TTC549 (cell line): Measurements from ENCODE around the gene PRG3.
"Not testable (repeated sequence)": the region's sequence is repeated elsewhere in the genome, so short reads cannot be mapped to it uniquely, and the experiment has no call there.

Experiments
- FAIRE-seq: peaks from 2 replicates; lab custom pipeline; 2012; peaks lifted over from hg19 to GRCh38; lab: Jason Lieb, UNC

The PRG3 gene

DNA sequence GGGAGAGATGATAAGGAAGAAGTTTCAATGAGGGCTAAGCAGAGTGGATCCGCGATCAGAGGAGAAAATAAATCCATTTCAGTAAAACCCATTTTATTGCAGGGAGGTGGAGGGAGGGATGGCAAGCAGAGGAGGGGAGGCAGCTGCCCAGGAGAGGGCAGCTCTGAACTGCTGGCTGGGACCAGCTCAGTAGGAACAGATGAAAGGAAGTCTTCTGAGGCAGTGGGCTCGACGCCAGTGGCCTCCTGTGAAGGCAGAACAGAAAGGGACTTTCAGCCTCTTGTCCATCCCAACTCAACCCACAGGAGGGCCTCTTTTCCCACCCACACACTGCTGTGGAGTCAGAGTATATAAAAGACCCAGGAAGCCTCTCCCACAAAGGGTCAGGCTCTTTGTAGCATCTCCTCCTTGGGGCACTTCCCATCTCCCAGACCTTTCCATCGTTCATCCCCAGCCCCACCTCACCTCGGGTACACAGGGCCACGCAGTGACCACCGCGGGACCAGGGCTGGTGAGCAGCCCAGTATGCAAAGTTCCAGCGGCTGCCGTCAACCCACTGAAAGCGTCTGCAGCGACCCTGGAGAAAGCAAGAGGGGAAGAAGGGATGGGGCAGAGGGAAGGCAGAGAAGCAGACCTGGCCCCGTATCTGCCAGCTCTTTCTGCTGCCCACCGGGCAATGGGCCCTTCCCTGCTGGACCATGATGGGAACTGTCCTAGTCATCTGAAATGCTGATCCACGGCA lies 6.5 kb upstream of the PRG3 start:
- FAIRE-seq = no peak

DNA sequence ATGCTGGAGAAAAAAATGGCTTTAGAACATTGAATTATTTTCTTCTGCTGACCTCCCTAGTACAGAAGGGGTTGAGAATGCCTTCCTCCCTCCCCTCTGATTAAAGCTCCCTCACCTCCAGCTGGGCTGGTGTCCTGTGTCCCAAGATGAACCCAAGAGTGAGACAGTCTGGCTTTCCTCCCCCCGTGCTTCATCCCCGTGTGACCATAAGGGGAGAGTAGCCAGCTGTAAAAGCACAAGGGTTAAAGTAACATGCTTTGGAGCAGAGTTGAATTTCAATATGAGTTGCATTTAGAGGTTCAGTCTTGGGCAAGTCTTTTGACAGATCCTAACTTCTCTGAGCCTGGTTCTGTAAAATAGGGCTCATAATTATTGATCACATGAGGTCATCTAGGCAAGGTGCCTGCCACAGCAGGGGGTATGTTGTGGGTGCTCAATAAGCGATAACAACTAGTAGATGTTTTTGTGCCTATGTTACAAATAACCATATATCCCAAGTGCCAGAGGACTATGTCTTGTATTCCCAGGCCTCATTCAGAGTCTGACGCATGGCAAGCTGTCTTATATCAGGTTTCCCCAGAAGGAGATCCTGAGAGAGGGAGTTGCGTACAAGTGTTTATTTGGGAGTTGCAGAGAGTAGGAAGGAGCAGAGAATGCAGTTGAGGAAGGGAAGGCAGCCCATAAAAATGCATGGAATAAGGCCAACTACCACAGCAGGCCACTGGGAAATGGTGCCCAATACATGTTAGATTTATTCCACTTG lies 5.4 kb upstream of the PRG3 start:
- no peak for FAIRE-seq

DNA sequence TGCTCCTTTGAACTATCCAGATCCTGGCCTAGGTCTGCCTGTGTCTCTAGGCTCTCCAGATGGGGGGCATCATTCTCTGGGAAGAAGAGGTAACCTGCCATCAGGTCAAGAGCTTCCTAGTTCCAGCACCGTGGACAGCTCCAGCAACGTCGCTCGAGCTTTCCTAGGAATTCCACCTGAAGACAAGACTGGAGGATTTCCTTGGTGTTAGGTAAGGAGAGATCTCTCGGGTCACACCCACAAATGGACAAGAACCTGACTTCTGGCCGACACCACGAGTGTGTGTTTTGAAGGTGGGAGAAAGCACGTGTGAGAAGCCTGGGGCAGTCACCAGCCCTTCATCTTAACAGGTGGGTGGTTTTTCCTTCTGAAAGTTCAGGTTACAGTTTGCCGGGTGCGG lies 1.2 kb downstream of the PRG3 start:
- FAIRE-seq = no peak

DNA sequence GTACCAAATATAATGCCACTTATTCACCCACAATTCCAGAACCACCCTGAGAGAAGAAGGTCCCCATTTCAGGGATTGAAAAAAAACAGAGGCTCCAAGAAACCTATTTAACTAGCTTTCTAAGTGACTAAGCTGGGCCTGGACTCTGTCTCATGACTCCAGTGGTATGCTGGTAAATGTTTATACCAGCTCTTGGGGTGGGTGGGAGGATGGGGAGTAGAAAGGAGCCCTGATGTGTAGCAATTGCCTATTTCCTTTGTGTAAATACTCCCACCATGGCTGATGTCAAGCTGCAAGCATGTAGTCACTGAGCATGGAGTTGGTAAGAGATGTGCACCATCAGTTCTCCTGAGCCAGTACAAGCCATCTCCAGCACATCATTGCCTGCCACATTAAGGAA lies 2.8 kb downstream of the PRG3 start:
- FAIRE-seq = no peak

DNA sequence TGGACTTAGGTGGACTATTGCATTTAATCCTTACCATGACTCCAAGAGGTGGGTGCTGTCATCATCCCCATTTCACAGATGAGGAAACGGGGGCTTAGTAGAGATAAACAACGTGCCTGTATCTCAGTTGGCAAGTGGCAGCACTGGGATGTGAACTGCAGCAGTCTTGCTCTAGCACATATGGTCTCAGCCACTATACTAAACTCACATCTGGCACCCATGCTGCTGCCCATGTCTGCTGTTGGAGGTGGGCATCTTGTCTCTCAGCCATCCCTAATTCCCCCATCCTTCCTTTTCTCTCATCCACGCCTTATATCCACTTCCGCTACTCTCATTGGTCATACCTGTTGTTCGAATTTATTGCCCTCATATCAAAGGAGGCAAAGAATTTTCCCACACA lies 3.8 kb downstream of the PRG3 start:
- FAIRE-seq = no peak

DNA sequence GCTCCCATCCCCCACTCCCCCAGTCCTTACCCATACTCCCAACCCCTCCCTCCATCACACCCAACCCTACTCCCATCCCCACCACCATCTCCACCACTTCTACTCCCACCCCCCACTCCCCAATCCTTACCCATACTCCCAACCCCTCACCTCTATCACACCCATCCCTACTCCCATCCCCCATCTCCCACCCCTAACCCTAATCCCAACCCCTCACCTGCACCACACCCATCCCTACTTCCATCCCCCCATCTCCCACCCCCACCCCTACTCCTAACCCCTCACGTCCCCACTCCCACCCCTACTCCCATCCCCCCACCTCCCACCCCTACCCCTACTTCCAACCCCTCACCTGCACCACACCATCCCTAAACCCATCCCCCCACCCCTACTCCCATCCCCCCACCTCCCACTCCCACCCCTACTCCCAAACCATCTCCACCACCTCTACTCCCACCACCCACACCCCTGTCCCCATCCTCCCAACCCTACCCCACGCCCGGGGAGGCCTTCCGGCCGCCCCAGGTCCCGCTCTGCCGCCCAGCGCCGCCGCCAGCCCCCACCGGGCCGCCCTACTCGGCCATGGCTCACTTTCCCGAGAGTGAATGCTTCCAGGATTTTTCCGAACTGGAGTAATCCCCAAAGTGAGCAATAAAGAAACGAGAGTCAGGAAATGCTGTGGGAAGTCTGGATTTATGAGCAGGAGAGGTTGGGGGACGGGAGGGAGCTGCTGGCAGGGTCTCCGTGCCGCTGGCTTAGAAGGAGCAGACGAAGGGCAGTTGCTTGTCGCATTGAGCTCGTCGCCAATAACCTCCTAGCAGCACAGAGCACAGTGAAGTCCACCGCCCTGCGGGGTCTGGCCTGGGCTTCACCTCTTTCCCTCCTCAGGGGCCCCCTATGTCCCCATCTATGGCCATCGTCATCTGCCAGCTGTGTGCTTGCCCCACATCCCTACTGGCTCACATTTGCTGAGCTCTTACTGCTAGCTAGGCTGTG lies 4.6 kb downstream of the PRG3 start:
- no peak for FAIRE-seq

DNA sequence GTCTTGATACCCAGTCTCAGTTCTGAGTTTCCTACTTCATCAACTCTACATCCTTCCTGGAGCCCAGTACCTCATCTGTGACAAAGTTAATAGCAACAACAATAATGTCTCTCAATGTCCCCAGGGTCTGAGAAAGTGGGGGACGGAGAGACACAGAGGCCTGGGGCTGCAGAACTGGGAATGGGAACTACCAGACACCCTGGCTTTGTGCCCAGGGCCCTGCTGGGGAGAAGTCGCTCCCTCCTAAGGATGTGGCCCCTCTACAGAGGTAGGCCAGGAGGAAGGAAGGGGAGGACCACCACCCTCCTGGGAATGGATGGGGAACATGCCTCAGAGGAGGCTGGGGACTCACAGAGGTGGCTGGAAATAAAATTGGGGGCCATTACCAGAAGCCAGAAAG lies 5.5 kb downstream of the PRG3 start:
- no peak for FAIRE-seq

DNA sequence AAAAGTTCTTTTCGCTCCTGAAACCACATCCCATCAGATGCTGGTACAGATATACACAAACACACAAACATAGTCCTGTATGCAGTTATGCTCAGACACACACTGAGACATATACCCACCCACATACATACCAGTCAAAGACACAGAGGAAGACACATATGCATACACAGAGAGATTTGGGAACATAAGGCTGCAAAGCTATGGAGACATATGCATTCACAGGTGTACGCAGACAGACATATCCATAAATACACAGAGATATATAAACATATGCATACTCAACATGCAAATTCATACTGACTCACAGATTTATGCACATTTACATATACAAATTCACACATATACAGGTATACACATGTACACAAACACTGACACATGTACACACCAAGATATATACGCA lies 6.0 kb downstream of the PRG3 start:
- FAIRE-seq = no peak

DNA sequence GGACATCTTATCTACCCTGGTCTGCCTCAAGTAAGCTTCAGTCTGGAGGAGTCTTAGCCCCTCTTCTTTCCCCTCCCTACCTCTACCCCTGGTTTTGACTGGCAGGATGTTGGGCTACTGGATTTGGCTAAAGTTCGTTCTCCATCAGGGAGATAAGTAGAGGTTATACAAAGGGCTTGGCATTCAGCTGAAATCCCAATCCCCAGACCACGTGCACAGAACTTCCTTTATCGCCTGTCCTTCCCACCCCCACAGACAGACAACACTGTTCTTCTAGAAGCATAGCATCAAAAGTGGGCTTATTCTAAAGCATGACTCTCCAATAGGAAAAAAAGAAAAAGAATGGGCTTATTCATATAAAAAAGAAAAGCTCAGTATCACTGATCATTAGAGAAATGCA lies 7.8 kb downstream of the PRG3 start:
- FAIRE-seq = no peak

DNA sequence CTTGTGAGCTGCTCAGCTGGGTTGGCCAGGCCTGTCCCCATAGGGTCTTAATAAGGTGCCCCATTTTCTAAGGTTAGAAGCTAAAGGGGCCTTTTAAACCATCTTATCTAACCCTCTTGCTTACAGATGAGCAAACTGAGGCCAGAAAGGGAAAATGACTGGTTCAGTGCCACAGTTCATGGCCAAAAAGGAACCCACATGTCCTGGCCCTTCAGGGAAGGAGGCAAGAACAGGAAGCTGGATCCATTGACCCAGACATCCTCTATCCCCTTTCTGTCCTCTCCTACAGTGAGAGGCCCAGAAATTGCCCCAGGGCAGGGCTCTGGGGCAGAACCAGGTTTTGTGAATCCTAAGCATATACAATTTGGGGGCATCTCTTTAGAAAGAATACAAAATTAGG lies 10.0 kb downstream of the PRG3 start:
- FAIRE-seq = no peak

DNA sequence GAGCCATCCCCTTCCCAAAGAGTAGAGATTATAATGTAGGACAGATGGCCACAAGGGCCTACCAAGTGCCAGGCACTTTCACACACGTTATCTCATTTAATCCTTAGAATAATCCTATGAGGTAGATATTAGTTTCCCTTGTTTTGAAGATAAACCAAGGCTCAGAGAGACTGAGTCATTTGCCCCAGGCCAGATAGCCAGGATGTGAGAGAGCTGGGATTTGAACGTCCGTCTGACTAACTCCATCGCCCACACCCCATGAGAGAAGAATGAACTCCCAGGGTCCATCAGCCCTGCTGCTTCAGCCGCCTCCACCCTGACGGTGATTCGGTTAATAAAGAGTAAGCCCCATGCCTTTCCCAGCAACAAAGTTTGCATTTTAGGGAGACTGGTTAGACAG lies 10.7 kb downstream of the PRG3 start:
- no peak for FAIRE-seq

DNA sequence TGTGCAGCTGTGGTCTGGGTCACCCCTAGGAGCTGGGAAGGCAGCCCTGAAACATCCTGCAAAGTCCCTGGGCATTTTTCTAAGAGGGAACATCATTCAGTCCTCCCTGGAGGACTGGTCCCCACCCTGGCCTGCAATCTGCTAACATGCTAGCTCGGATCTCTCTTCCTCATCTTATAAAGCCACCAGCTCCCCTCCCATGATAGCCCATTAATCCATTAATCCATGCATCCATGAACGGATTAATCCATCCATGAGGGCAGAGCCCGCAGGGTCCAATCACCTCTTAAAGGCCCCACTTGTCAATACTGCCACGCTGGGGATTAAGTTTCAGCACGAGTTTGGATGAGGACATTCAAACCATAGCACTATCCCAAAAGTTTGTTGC lies 12.1 kb downstream of the PRG3 start:
- no peak for FAIRE-seq

DNA sequence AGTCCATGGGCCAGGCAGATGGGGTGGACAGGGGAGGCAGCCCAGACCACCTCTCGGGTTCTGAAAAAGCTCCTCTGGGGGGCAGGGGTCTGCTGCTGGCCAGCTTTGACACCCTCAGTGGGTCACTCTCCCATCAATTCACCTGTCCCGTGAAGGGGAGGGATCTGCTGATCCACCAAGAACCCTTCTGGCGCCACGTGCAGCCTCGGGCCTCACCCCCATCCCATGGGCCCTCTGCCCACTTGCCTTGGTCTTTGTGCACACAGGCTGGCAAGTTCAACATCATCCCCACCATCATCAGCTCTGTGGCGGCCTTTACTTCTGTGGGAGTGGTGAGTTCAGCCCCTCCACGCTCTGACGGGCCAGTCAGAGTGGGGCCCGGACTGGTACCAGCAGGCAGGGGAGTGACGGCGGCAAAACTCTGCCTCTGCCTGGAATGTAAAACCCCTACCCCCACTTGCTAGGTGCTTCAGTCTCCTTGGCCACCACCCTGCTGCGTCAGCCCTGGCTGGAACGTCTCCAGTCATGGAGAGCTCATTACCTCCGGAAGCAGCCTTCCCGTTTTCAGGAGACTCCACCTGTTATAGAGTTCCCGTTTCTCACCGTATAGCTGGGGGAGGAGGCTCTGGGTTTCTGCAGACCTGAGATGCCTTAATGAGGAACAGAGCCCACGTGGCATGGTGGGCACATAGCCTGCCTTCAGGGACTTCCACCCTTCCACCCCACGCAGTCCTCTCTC lies 12.7 kb downstream of the PRG3 start:
- FAIRE-seq = no peak

DNA sequence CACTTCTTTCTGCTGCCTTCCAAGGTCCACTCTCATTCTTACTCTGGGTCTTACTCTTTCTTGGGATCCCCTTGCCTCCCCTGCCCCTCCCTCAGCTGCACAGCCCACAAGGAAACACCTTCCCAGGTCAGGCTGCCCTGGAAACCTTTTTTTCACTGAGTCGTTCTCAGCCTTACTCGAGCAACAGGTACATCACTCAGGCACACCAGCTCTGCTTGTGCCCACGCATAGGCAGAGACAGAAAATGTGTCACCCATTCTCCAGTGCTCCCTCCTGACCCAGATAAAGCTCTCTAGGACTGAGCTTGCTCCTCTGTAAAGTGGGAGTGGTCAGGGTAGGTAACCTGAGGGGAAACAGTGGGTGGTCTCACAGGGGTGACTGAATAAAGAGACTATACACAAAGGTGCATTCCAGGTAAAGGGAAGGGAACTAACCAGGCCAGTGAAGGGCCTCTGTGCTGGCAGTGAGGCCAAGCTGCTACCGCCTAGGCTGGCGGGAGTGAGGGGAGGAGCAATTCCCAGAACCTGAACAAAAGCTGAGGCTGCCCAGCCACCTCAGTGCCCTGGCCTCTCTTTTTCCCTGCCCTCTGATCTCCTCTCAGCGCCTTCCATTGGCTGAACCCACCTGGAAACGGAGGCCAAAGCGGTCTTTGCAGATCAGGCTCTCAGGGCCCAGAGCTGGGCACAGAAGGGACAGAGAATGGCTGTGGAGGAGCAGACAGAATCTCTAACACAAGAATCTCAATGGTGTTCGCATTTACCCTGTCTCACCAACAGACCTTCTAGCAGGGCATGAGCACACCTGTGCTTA lies 15.9 kb downstream of the PRG3 start:
- no peak for FAIRE-seq

DNA sequence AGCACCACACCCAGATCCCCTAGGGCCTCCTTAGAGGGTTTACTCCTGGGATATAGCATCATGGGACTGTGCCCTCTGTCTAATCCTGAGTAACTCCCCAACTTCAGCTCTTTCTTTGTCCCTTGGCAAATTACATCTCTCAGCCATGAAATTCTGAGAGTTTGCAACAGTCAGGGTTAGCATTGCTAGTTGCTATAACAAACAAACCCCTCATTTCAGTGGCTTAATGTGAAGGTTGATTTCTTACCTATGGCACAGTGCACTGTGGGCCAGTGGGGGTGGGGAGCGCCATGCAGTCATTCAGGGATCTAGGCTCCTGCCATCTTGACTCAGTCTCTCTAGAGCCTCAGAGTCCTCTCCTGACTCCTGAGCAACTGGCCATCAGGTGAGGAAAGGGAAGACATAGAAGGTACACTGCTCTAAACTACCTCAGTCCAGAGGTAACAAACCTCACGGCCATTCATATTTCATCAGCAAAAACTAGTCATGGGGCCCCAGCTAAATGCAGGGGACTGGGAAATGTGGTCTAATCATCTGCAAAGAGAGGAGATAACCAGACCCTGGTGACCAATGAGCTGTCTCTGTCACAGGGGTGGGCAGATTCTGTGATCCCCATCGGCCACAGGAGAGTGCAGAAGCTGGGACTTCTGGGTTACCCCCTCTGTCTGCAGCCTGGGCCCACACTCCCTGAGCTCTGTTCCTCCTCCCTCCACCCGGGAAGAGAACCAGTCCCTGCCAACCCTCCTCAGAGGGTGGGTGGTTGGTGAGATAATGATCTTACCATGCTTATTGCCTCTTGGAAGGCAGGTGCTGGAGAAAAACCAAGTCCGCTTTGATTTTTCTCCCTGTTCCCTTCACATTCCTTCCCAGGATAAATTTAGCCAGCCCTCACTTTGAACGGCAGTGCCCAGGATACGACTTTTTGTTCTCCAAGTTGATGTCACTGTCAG lies 17.5 kb downstream of the PRG3 start:
- no peak for FAIRE-seq

DNA sequence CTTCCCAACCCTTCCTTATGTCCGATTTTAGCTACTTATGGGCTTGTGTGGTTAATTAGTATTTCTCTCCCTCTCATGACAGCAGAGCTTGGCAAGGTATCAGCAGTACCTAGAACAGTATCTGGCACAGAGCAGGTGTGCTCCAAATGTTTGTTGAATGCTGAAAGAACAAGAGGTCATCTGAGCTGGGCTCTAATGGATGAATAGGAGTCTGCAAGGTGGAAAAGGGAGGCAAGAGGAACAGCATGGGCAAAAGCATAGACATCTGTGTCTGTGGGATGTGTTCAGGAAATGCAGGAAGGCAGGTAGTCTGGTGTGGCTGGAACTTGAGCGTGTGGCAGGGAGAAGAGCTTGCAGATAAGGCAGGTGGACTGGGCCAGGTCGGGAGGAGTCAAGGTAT lies 19.0 kb downstream of the PRG3 start:
- FAIRE-seq = no peak

DNA sequence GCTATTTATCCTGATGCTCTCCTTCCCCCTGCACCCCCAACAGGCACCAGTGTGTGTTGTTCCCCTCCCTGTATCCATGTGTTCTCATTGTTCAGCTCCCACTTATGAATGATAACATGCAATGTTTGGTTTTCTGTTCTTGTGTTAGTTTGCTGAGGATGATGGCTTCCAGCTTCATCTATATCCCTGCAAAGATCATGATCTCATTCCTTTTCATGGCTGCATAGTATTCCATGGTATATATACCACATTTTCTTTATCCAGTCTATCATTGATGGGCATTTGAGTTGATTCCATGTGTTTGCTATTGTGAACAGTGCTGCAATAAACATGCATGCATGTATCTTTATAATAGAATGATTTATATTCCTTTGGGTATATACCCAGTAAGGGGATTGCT lies 19.5 kb downstream of the PRG3 start:
- not testable (repeated sequence) for FAIRE-seq

DNA sequence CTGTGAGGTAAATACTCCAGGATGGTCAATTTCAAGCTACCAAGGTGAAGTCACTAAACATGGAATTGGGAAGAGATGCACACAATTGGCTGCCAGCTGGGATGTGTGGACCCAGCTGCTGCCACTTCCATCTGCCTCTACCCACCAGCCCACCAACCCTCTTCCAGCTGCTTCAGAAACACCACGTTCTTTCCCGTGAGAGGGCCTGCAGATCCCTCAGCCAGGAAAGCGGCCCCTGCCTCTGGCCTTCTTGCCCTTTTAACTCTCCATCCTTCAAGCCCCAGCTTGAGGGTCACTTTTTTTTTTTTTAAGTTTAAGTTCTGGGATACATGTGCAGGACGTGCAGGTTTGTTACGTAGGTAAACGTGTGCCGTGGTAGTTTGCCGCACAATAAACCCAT lies 20.0 kb downstream of the PRG3 start:
- no peak for FAIRE-seq

DNA sequence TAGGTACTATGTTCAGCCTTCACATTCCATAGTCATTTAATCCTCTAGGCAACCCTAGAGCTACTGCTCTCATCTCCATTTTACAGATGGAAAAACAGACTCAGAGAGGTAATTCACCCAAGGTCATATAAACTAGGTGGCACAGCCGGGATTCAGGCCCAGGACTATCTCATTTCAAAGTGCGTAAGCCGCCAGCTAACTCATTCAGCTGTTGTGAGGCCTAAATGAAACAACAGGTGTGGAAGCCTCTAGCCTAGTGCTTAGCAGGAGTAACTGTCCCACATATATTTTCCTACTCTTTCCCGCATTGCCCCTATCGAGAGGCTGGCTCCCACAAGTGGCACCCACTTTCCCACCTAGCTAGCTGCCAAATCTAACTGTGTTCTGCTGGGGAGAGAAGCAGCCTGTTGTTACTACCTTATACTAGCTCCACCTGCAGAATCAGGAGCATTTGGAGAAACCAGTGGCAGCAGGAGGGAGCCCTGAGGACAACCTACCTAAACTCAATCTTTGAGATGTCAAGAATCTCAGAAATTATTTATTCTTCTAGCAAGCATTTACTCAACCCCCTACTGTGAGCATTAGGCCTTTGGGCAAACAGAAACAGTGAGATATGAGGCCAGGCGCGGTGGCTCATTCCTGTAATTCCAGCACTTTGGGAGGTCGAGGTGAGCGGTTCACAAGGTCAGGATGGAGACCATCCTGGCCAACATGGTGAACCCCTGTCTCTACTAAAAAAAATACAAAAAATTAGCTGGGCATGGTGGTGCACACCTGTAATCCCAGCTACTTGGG lies 20.9 kb downstream of the PRG3 start:
- FAIRE-seq = no peak
